ENCODE measurements around the gene TMEM86A.
"Not testable (repeated sequence)": the region's sequence is repeated elsewhere in the genome, so short reads cannot be mapped to it uniquely, and the experiment has no call there.

Gene TMEM86A

GRCh38 chr11:18698341-18699268 is at the start of gene TMEM86A:
Gene TMEM86A, plus strand, starts transcription at chr11:18698779. Its CDS starts 108 bp downstream, at chr11:18698887.
- DNase-seq (ENCODE audit: low read depth in 4 of 4, low spot score in 1 of 4): peak; percentile 72 to 86 (median 78)

GRCh38 chr11:18650353-18650752 is 48.2 kb upstream of the TMEM86A start:
- DNase-seq (ENCODE audit: low read depth in 4 of 4, low spot score in 1 of 4): no peak

- no peak for DNase-seq (ENCODE audit: low read depth in 4 of 4, low spot score in 1 of 4)
Observed at GRCh38 chr11:18650859-18651557, 47.6 kb upstream of the TMEM86A start.

GRCh38 chr11:18657673-18658072 is 40.9 kb upstream of the TMEM86A start:
- DNase-seq (ENCODE audit: low read depth in 4 of 4, low spot score in 1 of 4): no peak

- DNase-seq (ENCODE audit: low read depth in 4 of 4, low spot score in 1 of 4): not testable (repeated sequence)
Observed at GRCh38 chr11:18665353-18665872, 33.2 kb upstream of the TMEM86A start.

- DNase-seq (ENCODE audit: low read depth in 4 of 4, low spot score in 1 of 4): no peak
Observed at GRCh38 chr11:18668131-18668530, 30.4 kb upstream of the TMEM86A start.

GRCh38 chr11:18669219-18669596 is 29.4 kb upstream of the TMEM86A start:
- no peak for DNase-seq (ENCODE audit: low read depth in 4 of 4, low spot score in 1 of 4)

- no peak for DNase-seq (ENCODE audit: low read depth in 4 of 4, low spot score in 1 of 4)
Observed at GRCh38 chr11:18669711-18670110, 28.9 kb upstream of the TMEM86A start.

GRCh38 chr11:18671246-18671645 is 27.3 kb upstream of the TMEM86A start:
- DNase-seq (ENCODE audit: low read depth in 4 of 4, low spot score in 1 of 4): no peak

- DNase-seq (ENCODE audit: low read depth in 4 of 4, low spot score in 1 of 4): peak in 1 of 4 experiments; percentile 13
Observed at GRCh38 chr11:18672209-18672608, 26.4 kb upstream of the TMEM86A start.

GRCh38 chr11:18676803-18677202 is 21.8 kb upstream of the TMEM86A start:
- DNase-seq (ENCODE audit: low read depth in 4 of 4, low spot score in 1 of 4): no peak

GRCh38 chr11:18677560-18677959 is 21.0 kb upstream of the TMEM86A start:
- no peak for DNase-seq (ENCODE audit: low read depth in 4 of 4, low spot score in 1 of 4)

GRCh38 chr11:18681949-18682348 is 16.6 kb upstream of the TMEM86A start:
- DNase-seq (ENCODE audit: low read depth in 4 of 4, low spot score in 1 of 4): not testable (repeated sequence)

- DNase-seq (ENCODE audit: low read depth in 4 of 4, low spot score in 1 of 4): no peak
Observed at GRCh38 chr11:18682466-18682865, 16.1 kb upstream of the TMEM86A start.

GRCh38 chr11:18684267-18684666 is 14.3 kb upstream of the TMEM86A start:
- DNase-seq (ENCODE audit: low read depth in 4 of 4, low spot score in 1 of 4): no peak

GRCh38 chr11:18691467-18692140 is 7.0 kb upstream of the TMEM86A start:
- not testable (repeated sequence) for DNase-seq (ENCODE audit: low read depth in 4 of 4, low spot score in 1 of 4)

GRCh38 chr11:18692941-18693760 is 5.4 kb upstream of the TMEM86A start:
- no peak for DNase-seq (ENCODE audit: low read depth in 4 of 4, low spot score in 1 of 4)

GRCh38 chr11:18696638-18697225 is 1.8 kb upstream of the TMEM86A start:
- DNase-seq (ENCODE audit: low read depth in 4 of 4, low spot score in 1 of 4): no peak

GRCh38 chr11:18697576-18697975 is 1.0 kb upstream of the TMEM86A start:
- no peak for DNase-seq (ENCODE audit: low read depth in 4 of 4, low spot score in 1 of 4)

GRCh38 chr11:18699269-18699596 is 654 bp downstream of the TMEM86A start:
- DNase-seq (ENCODE audit: low read depth in 4 of 4, low spot score in 1 of 4): no peak
